Upper lobe of left lung (tissue), 4 donors: ENCODE results near the gene DDX10.

Experiments
- CTCF ChIP-seq, 6 experiments: fragments of 450-650 bp in 4 of 6; fragments of 200-600 bp in 2 of 6; sonication (generic) in 2 of 6; IDR thresholded peaks; one replicate each; pipeline ENCODE4 v1.5.1; 2016 to 2019; ENCODE audit warnings: antibody characterized with exemption in 6 of 6
- POLR2A ChIP-seq, 4 donors: fragments of 450-650 bp; IDR thresholded peaks; one replicate each; pipeline ENCODE4 v1.5.1; 2016 to 2017; ENCODE audit warnings: antibody characterized with exemption in 4 of 4, mild to moderate bottlenecking in 2 of 4
- POLR2AphosphoS5 ChIP-seq, 2 donors: sonication (generic); formaldehyde crosslinking; IDR thresholded peaks; one replicate each; pipeline ENCODE4 v1.5.1; 2017; ENCODE audit warnings: antibody characterized with exemption in 2 of 2

- no peak for TF ChIP-seq CTCF (IDR thresholded peaks at IDR 0.05)
- no peak for TF ChIP-seq POLR2AphosphoS5 (IDR thresholded peaks at IDR 0.05)
- no peak for TF ChIP-seq POLR2A (IDR thresholded peaks at IDR 0.05)
Observed at GRCh38 chr11:108875134-108875533, 210.3 kb downstream of the DDX10 start.
